HEK293 (cell line): ENCODE data around the gene LRP1.

Experiments
- CTCF ChIA-PET: fragments of 350-600 bp; formaldehyde crosslinking; extraction: SDS; loops from one replicate; lab custom pipeline; 2021; ENCODE audit warnings: antibody characterized with exemption; lab: Yijun Ruan, JAX
- POLR2A ChIA-PET: fragments of 300-600 bp; formaldehyde crosslinking; extraction: SDS; loops from one replicate; lab custom pipeline; 2020; ENCODE audit warnings: antibody characterized with exemption, inconsistent platforms; lab: Yijun Ruan, JAX
- H3K27ac ChIP-seq: fragments of 200-500 bp; sonication (Bioruptor generic); 2 replicates; pipeline ENCODE4 v1.5.1; 2014; ENCODE audit warnings: low read depth, low read length, control low read depth, inconsistent platforms; ENCODE audit errors: extremely low read depth
- H3K36me3 ChIP-seq, 2 experiments: fragments of 200-500 bp in 1 of 2; sonication (Bioruptor generic) in 1 of 2; 1 replicate in 1 of 2; 2 replicates in 1 of 2; pipeline ENCODE4 v1.5.1; 2014 to 2017; ENCODE audit warnings: inconsistent platforms in 2 of 2, low read length in 2 of 2; ENCODE audit not compliant: control insufficient read depth in 2 of 2, insufficient read depth in 1 of 2
- H3K4me1 ChIP-seq: fragments of 200-500 bp; sonication (Bioruptor generic); 2 replicates; pipeline ENCODE4 v1.5.1; 2014; ENCODE audit warnings: mild to moderate bottlenecking, low read length, inconsistent platforms; ENCODE audit not compliant: control insufficient read depth, insufficient read depth
- H3K4me3 ChIP-seq: 2 replicates; pipeline ENCODE4 v1.5.1; 2011; ENCODE audit warnings: low read depth, mild to moderate bottlenecking, control low read depth, low read length, moderate library complexity
- H3K9me3 ChIP-seq: fragments of 200-500 bp; sonication (Bioruptor generic); 2 replicates; pipeline ENCODE4 v1.5.1; 2014; ENCODE audit warnings: low read depth, low read length, inconsistent platforms; ENCODE audit not compliant: control insufficient read depth, insufficient read depth
- GLIS2 ChIP-seq: fragments of 450-650 bp; formaldehyde crosslinking; IDR thresholded peaks from 2 replicates; pipeline ENCODE4 v1.5.1; 2016; ENCODE audit warnings: missing biosample characterization, missing genetic modification characterization
- KLF8 ChIP-seq: fragments of 450-650 bp; formaldehyde crosslinking; IDR thresholded peaks from 2 replicates; pipeline ENCODE4 v1.5.1; 2016; ENCODE audit warnings: missing biosample characterization, missing genetic modification characterization
- PRDM1 ChIP-seq: fragments of 450-650 bp; formaldehyde crosslinking; IDR thresholded peaks from 2 replicates; pipeline ENCODE4; 2016; ENCODE audit warnings: missing biosample characterization, missing genetic modification characterization
- SP2 ChIP-seq: fragments of 450-650 bp; formaldehyde crosslinking; IDR thresholded peaks from 2 replicates; pipeline ENCODE4 v1.5.1; 2016; ENCODE audit warnings: missing biosample characterization, missing genetic modification characterization
- ZEB2 ChIP-seq: fragments of 450-650 bp; formaldehyde crosslinking; IDR thresholded peaks from 2 replicates; pipeline ENCODE4 v1.5.1; 2016; ENCODE audit warnings: missing biosample characterization, missing genetic modification characterization
- ZNF10 ChIP-seq: fragments of 450-650 bp; formaldehyde crosslinking; IDR thresholded peaks from 2 replicates; pipeline ENCODE4 v1.5.1; 2017; ENCODE audit warnings: missing biosample characterization, missing genetic modification characterization
- ZNF184 ChIP-seq: fragments of 450-650 bp; IDR thresholded peaks from 2 replicates; pipeline ENCODE4 v1.5.1; 2018; ENCODE audit warnings: missing biosample characterization, mild to moderate bottlenecking, missing genetic modification characterization
- ZNF302 ChIP-seq: fragments of 450-650 bp; formaldehyde crosslinking; IDR thresholded peaks from 2 replicates; pipeline ENCODE4 v1.5.1; 2016; ENCODE audit warnings: missing biosample characterization, missing genetic modification characterization, low read depth
- ZNF335 ChIP-seq: fragments of 450-650 bp; formaldehyde crosslinking; conservative IDR thresholded peaks from 2 replicates; pipeline ENCODE4 v1.5.1; 2016; ENCODE audit warnings: missing biosample characterization, missing genetic modification characterization
- ZNF37A ChIP-seq: fragments of 450-650 bp; IDR thresholded peaks from 2 replicates; pipeline ENCODE4 v1.5.1; 2018; ENCODE audit warnings: missing biosample characterization, missing genetic modification characterization
- ZNF555 ChIP-seq: fragments of 450-650 bp; formaldehyde crosslinking; conservative IDR thresholded peaks from 2 replicates; pipeline ENCODE4 v1.5.1; 2017; ENCODE audit warnings: missing biosample characterization, mild to moderate bottlenecking, missing genetic modification characterization, inconsistent platforms
- ZXDB ChIP-seq: fragments of 450-650 bp; formaldehyde crosslinking; IDR thresholded peaks from 2 replicates; pipeline ENCODE4 v1.5.1; 2016; ENCODE audit warnings: missing biosample characterization, missing genetic modification characterization
- TF ChIP-seq, protein P1 (sequence below): fragments of 450-650 bp; formaldehyde crosslinking; IDR thresholded peaks from 2 replicates; pipeline ENCODE4 v1.5.1; 2016; ENCODE audit warnings: missing biosample characterization, missing genetic modification characterization
- TF ChIP-seq, protein P2 (sequence below): fragments of 450-650 bp; formaldehyde crosslinking; IDR thresholded peaks from 2 replicates; pipeline ENCODE4 v1.5.1; 2017; ENCODE audit warnings: missing biosample characterization, missing genetic modification characterization

The LRP1 gene

DNA sequence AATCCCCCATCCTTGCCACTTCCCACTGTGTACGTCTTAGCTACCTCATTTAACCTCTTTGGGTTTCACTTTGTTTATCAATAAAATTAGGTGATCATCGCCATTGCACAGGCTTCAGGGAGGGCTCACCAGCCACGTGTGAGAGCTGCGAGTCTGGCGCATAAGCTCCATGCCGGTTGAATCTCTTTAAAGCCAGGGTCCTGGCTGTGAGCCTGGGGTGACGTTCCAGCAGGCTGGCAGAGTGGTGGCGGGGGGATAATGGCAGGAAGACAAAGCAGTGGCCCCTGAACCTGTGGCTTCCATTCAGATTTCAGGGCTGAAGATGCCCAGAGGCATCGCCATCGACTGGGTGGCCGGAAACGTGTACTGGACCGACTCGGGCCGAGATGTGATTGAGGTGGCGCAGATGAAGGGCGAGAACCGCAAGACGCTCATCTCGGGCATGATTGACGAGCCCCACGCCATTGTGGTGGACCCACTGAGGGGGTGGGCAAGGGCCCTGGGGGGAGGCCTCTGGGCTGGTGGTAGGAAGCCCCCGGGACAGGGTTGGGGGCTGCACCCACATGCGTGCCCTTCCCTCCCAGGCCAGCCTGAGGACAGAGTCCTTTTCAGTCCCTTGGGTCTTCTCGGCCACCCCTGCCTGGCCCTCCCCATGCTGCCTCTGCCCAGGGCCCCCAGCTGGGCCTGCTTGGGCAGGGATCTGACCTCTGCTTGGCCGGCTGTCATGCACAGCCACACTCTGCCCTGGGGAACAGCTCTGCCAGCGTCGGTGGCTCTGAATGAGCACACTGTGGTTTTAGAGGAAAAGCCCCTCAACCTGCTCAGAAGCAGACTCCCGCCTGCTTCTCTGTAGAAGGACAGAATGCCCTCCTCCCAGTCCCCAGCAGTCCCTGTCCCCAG is 79.7 kb downstream of the LRP1 start:
- Histone ChIP-seq H3K36me3 (peaks cover 0 to 90% of the 10 kb centered on the region in 2 experiments; a peak in 1 of 3 replicates), H3K9me3 (no peaks in the 10 kb centered on the region), H3K4me1 (no peaks in the 10 kb centered on the region; the same call in 1 of the 2 replicates), H3K4me3 (no peak overlapping the region), H3K27ac (no peak overlapping the region)
- TF ChIP-seq, protein P1, sequence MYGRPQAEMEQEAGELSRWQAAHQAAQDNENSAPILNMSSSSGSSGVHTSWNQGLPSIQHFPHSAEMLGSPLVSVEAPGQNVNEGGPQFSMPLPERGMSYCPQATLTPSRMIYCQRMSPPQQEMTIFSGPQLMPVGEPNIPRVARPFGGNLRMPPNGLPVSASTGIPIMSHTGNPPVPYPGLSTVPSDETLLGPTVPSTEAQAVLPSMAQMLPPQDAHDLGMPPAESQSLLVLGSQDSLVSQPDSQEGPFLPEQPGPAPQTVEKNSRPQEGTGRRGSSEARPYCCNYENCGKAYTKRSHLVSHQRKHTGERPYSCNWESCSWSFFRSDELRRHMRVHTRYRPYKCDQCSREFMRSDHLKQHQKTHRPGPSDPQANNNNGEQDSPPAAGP (tag by site-specific recombination): no peak
- TF ChIP-seq GLIS2 (tag by site-specific recombination): peak; percentile 16; the same call in 1 of the 2 replicates
- ChIA-PET CTCF (interaction anchor here (0.6 to 1.7 kb wide), 5 partner anchors 31 to 329 kb away, joined by 3 to 5 read pairs (median 4); no protein-coding TSS in a partner anchor), POLR2A (no interaction called here)

GRCh38 chr12:57208631-57209282 is 80.5 kb downstream of the LRP1 start:
- POLR2A ChIA-PET: no interaction called here
- CTCF ChIA-PET: interaction anchor here (0.8 to 1.7 kb wide), 2 partner anchors 31 to 36 kb away, joined by 3 to 5 read pairs; no protein-coding TSS in a partner anchor

DNA sequence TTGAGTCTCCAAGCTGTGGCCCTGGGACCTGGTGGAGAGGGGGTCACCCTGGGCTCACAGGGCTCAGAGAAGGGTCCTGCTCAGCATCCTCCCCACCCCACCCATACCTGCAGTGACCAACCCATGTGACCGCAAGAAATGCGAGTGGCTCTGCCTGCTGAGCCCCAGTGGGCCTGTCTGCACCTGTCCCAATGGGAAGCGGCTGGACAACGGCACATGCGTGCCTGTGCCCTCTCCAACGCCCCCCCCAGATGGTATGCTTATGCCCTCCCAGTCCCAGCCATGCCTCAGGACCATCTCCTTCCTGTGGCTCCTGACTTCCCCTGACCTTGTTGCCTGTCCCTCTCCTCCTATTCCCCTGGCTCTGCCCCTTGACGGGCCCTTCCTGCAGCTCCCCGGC is 81.6 kb downstream of the LRP1 start:
- ChIA-PET POLR2A (no interaction called here), CTCF (interaction anchor here (0.6 kb wide), 1 partner anchor 482 kb away, joined by 5 read pairs; no protein-coding TSS in a partner anchor)
- Histone ChIP-seq H3K27ac (no peak overlapping the region), H3K36me3 (peaks cover 0 to 74% of the 10 kb centered on the region in 2 experiments; a peak in 1 of 3 replicates), H3K4me1 (peaks cover 5% of the 10 kb centered on the region), H3K9me3 (no peaks in the 10 kb centered on the region), H3K4me3 (no peak overlapping the region)
- no peak for TF ChIP-seq ZXDB
- no peak for TF ChIP-seq ZNF335
- TF ChIP-seq ZNF37A (tag by site-specific recombination): no peak
- TF ChIP-seq ZNF302 (tag by site-specific recombination): no peak
- TF ChIP-seq, protein P2, sequence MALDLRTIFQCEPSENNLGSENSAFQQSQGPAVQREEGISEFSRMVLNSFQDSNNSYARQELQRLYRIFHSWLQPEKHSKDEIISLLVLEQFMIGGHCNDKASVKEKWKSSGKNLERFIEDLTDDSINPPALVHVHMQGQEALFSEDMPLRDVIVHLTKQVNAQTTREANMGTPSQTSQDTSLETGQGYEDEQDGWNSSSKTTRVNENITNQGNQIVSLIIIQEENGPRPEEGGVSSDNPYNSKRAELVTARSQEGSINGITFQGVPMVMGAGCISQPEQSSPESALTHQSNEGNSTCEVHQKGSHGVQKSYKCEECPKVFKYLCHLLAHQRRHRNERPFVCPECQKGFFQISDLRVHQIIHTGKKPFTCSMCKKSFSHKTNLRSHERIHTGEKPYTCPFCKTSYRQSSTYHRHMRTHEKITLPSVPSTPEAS (tag by site-specific recombination): no peak
- TF ChIP-seq PRDM1 (tag by site-specific recombination): no peak
- no peak for TF ChIP-seq ZNF10 (tag by site-specific recombination)

More at GRCh38 chr12:57208631-57209282, 80.5 kb downstream of the LRP1 start:
- Histone ChIP-seq H3K27ac (no peak overlapping the region), H3K4me3 (no peak overlapping the region), H3K9me3 (no peaks in the 10 kb centered on the region), H3K36me3 (peaks cover 0 to 84% of the 10 kb centered on the region in 2 experiments; a peak in 1 of 3 replicates), H3K4me1 (peaks cover 4% of the 10 kb centered on the region)
- 0 out of 2 replicates have a peak, but pooled peaks have one; percentile 6 for TF ChIP-seq SP2
- TF ChIP-seq ZEB2 (tag by site-specific recombination): no peak

DNA sequence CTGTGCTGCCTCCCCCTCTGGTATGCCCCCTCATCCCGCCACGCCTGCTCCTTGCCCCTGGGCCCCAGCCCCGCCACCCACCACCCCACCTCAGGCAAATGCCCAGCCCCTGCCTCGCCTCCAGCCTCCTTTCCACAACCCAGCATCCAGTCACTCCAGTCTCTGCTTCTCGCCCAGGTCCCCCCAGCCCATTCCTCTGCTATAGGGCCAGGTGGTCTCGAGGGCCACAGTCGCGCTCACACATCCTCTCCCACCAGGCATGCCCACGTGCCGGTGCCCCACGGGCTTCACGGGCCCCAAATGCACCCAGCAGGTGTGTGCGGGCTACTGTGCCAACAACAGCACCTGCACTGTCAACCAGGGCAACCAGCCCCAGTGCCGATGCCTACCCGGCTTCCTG is 82.2 kb downstream of the LRP1 start:
- H3K4me3 ChIP-seq: no peak overlapping the region
- ChIA-PET CTCF (interaction anchor here (0.6 kb wide), 1 partner anchor 482 kb away, joined by 5 read pairs; no protein-coding TSS in a partner anchor), POLR2A (no interaction called here)
- H3K36me3 ChIP-seq: peaks cover 0 to 68% of the 10 kb centered on the region in 2 experiments; a peak in 1 of 3 replicates
- H3K27ac ChIP-seq: no peak overlapping the region
- peaks cover 5% of the 10 kb centered on the region for H3K4me1 ChIP-seq
- H3K9me3 ChIP-seq: no peaks in the 10 kb centered on the region
- TF ChIP-seq KLF8: no peak
- no peak for TF ChIP-seq ZNF555 (tag by site-specific recombination)
- no peak for TF ChIP-seq ZNF184
